ENCODE data around the gene CYGB. TPM values are rescaled to one million over a fixed set of nuclear protein-coding genes. Genes with fewer than 3 reads are reported as not detected.

CYGB gene
- total and polyA plus RNA-seq, 2 of the 13 experiments (the other 11 are each of a cell fraction or from before 2014, with no cell fraction given): 18.9 to 27.1 TPM

DNA sequence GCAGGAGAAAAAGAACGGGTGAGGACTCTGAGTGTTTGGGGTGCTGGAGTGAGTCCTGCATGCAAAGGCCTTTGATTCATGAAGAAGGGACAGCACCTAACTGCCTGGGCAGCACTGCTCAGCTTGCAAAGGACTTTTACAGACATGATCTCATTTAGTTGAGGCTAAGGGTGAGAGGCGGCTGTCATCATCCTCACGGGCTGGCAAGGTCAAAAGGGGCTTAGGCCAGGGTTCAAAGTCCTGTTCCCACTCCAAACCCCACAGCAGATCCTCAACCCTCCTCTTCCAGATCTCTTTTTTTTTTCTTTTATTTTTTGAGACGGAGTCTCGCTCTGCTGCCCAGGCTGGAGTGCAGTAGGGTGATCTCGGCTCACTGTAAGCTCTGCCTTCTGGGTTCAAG is 41.0 kb downstream of the CYGB start (continued):
- TF ChIP-seq, protein P1, sequence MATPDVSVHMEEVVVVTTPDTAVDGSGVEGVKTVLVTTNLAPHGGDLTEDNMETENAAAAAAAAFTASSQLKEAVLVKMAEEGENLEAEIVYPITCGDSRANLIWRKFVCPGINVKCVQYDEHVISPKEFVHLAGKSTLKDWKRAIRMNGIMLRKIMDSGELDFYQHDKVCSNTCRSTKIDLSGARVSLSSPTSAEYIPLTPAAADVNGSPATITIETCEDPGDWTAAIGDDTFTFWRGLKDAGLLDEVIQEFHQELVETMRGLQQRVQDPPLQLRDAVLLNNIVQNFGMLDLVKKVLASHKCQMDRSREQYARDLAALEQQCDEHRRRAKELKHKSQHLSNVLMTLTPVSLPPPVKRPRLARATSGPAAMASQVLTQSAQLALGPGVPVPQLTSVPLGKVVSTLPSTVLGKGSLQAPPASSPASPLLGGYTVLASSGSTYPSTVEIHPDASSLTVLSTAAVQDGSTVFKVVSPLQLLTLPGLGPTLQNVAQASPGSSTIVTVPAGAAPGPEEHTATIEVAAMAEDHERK (CRISPR knock-in tag; IDR thresholded peaks at IDR 0.05; ENCODE audit: low read depth): no peak
- TF ChIP-seq, protein P2, sequence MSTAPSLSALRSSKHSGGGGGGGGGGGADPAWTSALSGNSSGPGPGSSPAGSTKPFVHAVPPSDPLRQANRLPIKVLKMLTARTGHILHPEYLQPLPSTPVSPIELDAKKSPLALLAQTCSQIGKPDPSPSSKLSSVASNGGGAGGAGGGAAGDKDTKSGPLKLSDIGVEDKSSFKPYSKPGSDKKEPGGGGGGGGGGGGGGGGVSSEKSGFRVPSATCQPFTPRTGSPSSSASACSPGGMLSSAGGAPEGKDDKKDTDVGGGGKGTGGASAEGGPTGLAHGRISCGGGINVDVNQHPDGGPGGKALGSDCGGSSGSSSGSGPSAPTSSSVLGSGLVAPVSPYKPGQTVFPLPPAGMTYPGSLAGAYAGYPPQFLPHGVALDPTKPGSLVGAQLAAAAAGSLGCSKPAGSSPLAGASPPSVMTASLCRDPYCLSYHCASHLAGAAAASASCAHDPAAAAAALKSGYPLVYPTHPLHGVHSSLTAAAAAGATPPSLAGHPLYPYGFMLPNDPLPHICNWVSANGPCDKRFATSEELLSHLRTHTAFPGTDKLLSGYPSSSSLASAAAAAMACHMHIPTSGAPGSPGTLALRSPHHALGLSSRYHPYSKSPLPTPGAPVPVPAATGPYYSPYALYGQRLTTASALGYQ (CRISPR knock-in tag; IDR thresholded peaks at IDR 0.05): no peak

DNA sequence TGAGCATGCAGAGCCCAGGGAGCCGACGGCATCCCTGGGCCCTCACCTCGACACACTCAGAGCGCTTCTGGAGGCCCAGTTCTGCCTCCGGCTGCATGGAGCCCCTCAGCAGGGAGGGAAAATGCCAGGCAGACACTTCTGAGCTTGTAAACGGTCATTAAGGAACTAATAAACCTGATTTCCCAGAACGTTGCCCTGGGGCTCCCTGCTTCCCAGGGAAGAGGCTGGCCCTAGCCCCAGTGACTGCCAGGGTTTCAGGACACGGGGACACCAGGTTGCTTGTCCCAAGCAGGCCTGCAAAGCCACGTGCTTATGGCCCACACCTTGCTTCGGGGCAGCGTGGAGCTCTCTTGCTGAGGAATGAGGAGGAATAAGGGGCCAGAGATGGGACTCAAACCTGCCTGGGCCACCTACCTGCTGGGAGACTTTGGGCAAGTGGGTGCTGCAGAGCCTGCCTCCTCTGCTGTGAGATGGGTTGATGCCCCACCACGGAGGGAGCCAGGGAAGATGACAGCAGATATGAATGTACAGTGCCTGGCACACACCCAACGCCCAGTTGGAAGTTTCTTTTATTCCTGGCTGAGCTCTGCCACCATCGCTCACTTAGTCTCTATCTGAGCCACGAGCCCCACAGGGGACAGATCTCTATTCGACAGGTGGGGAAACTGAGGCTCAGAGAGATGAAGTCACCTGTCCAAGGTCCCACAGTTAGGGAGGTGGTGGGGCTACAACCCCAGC is 41.7 kb downstream of the CYGB start:
- no peaks in the 10 kb centered on the region; a peak in 1 of 5 replicates for H3K27me3 ChIP-seq (ENCODE audit: control insufficient read depth in 1 of 2, insufficient read depth in 2 of 2, low read length in 2 of 2)
- DNase-seq (ENCODE audit: low spot score) (no peak), ATAC-seq (no peak), FAIRE-seq (no peak)
- CTCF ChIA-PET (ENCODE audit: low intra/inter-chr PET ratio, low total read pairs): no interaction called here
- no peak overlapping the region for H3K4me2 ChIP-seq (ENCODE audit: low read depth, low read length)
- 94% methylated on average over 13 of the region's 16 CpGs for WGBS (ENCODE audit: low lambda C conversion rate)
- 0 out of 5 replicates have a peak, but pooled peaks cover 0 to 1% of the 10 kb centered on the region in 2 experiments for H3K36me3 ChIP-seq (replicated peaks in 1 of 2; ENCODE audit: control insufficient read depth in 1 of 2, insufficient read depth in 2 of 2, low read length in 2 of 2)
- H3K4me1 ChIP-seq (ENCODE audit: insufficient read depth, low read length): peaks cover 75% of the 10 kb centered on the region
- no peak overlapping the region for H3K4me3 ChIP-seq (replicated peaks in 1 of 3; ENCODE audit: insufficient read depth in 1 of 3, low read depth in 2 of 3, low read length in 3 of 3)
- POLR2A ChIA-PET: interaction anchor here (8.2 kb wide), 1 partner anchor 8 kb away, joined by 252 read pairs; no protein-coding TSS in a partner anchor
- in situ Hi-C loops (cut with HindIII; ENCODE audit: extremely low pct_ligation_motif_present, low pct_unique_long_range_greater_than_20kb) (no loop called here), intact Hi-C loops (cut with micrococcal nuclease; ENCODE audit: unreplicated experiment) (no loop called here)
- H3K27ac ChIP-seq (ENCODE audit: extremely low read length, insufficient read depth, low read length): no peak overlapping the region
- H2AFZ ChIP-seq (ENCODE audit: low read length): no peak overlapping the region
- peaks cover 28% of the 10 kb centered on the region for H3K79me2 ChIP-seq (ENCODE audit: insufficient read depth, low read length)
- no peaks in the 10 kb centered on the region for H3K9me3 ChIP-seq (ENCODE audit: low read length)
- no peak overlapping the region for H3K9ac ChIP-seq (ENCODE audit: insufficient read depth, low read depth, low read length)
- BruUV-seq (replicated peaks): no TSS peak
- H4K20me1 ChIP-seq (ENCODE audit: insufficient read depth, low read length): peaks cover 38% of the 10 kb centered on the region; the same call in 1 of the 2 replicates
- TF ChIP-seq STAG1 (CRISPR knock-in tag; IDR thresholded peaks at IDR 0.05): no peak
- 0 out of 4 replicates have a peak, but pooled peaks of 1 of the 2 experiments have one; percentile 24 for TF ChIP-seq POLR2A (IDR thresholded peaks at IDR 0.05; ENCODE audit: insufficient read depth in 1 of 2, low read depth in 2 of 2, low read length in 2 of 2)
- TF ChIP-seq, protein P3, sequence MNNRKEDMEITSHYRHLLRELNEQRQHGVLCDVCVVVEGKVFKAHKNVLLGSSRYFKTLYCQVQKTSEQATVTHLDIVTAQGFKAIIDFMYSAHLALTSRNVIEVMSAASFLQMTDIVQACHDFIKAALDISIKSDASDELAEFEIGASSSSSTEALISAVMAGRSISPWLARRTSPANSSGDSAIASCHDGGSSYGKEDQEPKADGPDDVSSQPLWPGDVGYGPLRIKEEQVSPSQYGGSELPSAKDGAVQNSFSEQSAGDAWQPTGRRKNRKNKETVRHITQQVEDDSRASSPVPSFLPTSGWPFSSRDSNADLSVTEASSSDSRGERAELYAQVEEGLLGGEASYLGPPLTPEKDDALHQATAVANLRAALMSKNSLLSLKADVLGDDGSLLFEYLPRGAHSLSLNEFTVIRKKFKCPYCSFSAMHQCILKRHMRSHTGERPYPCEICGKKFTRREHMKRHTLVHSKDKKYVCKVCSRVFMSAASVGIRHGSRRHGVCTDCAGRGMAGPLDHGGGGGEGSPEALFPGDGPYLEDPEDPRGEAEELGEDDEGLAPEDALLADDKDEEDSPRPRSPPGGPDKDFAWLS (CRISPR knock-in tag; IDR thresholded peaks at IDR 0.05; ENCODE audit: borderline replicate concordance): no peak
- TF ChIP-seq IRX3 (CRISPR knock-in tag; IDR thresholded peaks at IDR 0.05; ENCODE audit: borderline replicate concordance, low read depth): no peak
- TF ChIP-seq, protein P4, sequence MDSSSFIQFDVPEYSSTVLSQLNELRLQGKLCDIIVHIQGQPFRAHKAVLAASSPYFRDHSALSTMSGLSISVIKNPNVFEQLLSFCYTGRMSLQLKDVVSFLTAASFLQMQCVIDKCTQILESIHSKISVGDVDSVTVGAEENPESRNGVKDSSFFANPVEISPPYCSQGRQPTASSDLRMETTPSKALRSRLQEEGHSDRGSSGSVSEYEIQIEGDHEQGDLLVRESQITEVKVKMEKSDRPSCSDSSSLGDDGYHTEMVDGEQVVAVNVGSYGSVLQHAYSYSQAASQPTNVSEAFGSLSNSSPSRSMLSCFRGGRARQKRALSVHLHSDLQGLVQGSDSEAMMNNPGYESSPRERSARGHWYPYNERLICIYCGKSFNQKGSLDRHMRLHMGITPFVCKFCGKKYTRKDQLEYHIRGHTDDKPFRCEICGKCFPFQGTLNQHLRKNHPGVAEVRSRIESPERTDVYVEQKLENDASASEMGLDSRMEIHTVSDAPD (CRISPR knock-in tag; IDR thresholded peaks at IDR 0.05): no peak
- TF ChIP-seq, protein P5, sequence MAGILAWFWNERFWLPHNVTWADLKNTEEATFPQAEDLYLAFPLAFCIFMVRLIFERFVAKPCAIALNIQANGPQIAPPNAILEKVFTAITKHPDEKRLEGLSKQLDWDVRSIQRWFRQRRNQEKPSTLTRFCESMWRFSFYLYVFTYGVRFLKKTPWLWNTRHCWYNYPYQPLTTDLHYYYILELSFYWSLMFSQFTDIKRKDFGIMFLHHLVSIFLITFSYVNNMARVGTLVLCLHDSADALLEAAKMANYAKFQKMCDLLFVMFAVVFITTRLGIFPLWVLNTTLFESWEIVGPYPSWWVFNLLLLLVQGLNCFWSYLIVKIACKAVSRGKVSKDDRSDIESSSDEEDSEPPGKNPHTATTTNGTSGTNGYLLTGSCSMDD (CRISPR knock-in tag; IDR thresholded peaks at IDR 0.05): no peak
- TF ChIP-seq RBM22 (optimal IDR thresholded peaks at IDR 0.05; ENCODE audit: low read length): peak; percentile 13
- TF ChIP-seq ZBTB7A (CRISPR knock-in tag; IDR thresholded peaks at IDR 0.05): no peak
- no peak for TF ChIP-seq ZBTB38 (CRISPR knock-in tag; IDR thresholded peaks at IDR 0.05)
- no peak for TF ChIP-seq HMGA1 (CRISPR knock-in tag; conservative IDR thresholded peaks at IDR 0.05)
- TF ChIP-seq AGO2 (optimal IDR thresholded peaks at IDR 0.05; ENCODE audit: low read depth, low read length): peak; percentile 59
- TF ChIP-seq ZNF841 (CRISPR knock-in tag; IDR thresholded peaks at IDR 0.05; ENCODE audit: borderline replicate concordance): no peak
